PFSK-1 (cell line): Measurements from ENCODE around the gene CRY2.

Experiments used
- FOXP2 ChIP-seq: optimal IDR thresholded peaks from 2 replicates; pipeline ENCODE3; 2011; ENCODE audit warnings: borderline replicate concordance, control low read depth, inconsistent platforms; ENCODE audit not compliant: insufficient read depth; ENCODE audit errors: extremely low read length, extremely low read depth
- POLR2AphosphoS5 ChIP-seq: IDR thresholded peaks from 2 replicates; pipeline ENCODE4 v1.6.1; 2012; ENCODE audit warnings: low read depth, mild to moderate bottlenecking, control low read depth, low read length, moderate library complexity
- REST ChIP-seq, 2 experiments: IDR thresholded peaks; 2 replicates each; pipeline versions ENCODE4 v1.6.1 to v1.8.0; 2011 to 2012; ENCODE audit warnings: low read depth in 2 of 2, low read length in 2 of 2, control low read depth in 1 of 2, inconsistent platforms in 1 of 2, mild to moderate bottlenecking in 1 of 2, moderate library complexity in 1 of 2; ENCODE audit not compliant: insufficient read depth in 1 of 2
- SIN3A ChIP-seq: IDR thresholded peaks from 2 replicates; pipeline ENCODE4 v1.6.1; 2012; ENCODE audit warnings: mild to moderate bottlenecking, low read length, moderate library complexity, borderline replicate concordance; ENCODE audit not compliant: insufficient read depth
- TAF1 ChIP-seq: IDR thresholded peaks from 2 replicates; pipeline ENCODE4 v1.6.1; 2012; ENCODE audit warnings: low read length, control low read depth, borderline replicate concordance; ENCODE audit not compliant: insufficient read depth

The CRY2 gene

GRCh38 chr11:45809456-45810395 lies 37.5 kb upstream of the CRY2 start:
- TF ChIP-seq POLR2AphosphoS5 (no peak), TAF1 (no peak), SIN3A (no peak), FOXP2 (no peak), REST (IDR thresholded peaks at IDR 0.05; ENCODE audit: insufficient read depth in 1 of 2, low read depth in 2 of 2, low read length in 2 of 2) (no peak)

- TF ChIP-seq REST (IDR thresholded peaks at IDR 0.05; ENCODE audit: insufficient read depth in 1 of 2, low read depth in 2 of 2, low read length in 2 of 2) = no peak
- TF ChIP-seq SIN3A = no peak
- no peak for TF ChIP-seq TAF1
- no peak for TF ChIP-seq FOXP2
- no peak for TF ChIP-seq POLR2AphosphoS5
Observed at GRCh38 chr11:45810431-45811108, 36.7 kb upstream of the CRY2 start.

GRCh38 chr11:45811109-45811435 lies 36.2 kb upstream of the CRY2 start:
- TF ChIP-seq SIN3A (no peak), TAF1 (no peak), FOXP2 (no peak), REST (IDR thresholded peaks at IDR 0.05; ENCODE audit: insufficient read depth in 1 of 2, low read depth in 2 of 2, low read length in 2 of 2) (no peak), POLR2AphosphoS5 (no peak)

- TF ChIP-seq REST (IDR thresholded peaks at IDR 0.05; ENCODE audit: insufficient read depth in 1 of 2, low read depth in 2 of 2, low read length in 2 of 2) (no peak), TAF1 (no peak), POLR2AphosphoS5 (no peak), FOXP2 (no peak), SIN3A (no peak)
Observed at GRCh38 chr11:45811571-45812290, 35.5 kb upstream of the CRY2 start.
